Stimulated activated CD8-positive, alpha-beta memory T cell treated with anti-CD3 and anti-CD28 coated beads, Interleukin-12 subunit alpha, Interleukin-12 subunit beta, amount 100 ng/mL, for 4 hours (primary cell): ENCODE data around the gene EGFL7.
"Not testable (repeated sequence)": the region's sequence is repeated elsewhere in the genome, so short reads cannot be mapped to it uniquely, and the experiment has no call there.

ENCODE experiments used
- DNase-seq: peaks from one replicate; pipeline ENCODE4 v3.0.0-alpha.2; 2020; ENCODE audit warnings: low read depth

Gene EGFL7

DNA sequence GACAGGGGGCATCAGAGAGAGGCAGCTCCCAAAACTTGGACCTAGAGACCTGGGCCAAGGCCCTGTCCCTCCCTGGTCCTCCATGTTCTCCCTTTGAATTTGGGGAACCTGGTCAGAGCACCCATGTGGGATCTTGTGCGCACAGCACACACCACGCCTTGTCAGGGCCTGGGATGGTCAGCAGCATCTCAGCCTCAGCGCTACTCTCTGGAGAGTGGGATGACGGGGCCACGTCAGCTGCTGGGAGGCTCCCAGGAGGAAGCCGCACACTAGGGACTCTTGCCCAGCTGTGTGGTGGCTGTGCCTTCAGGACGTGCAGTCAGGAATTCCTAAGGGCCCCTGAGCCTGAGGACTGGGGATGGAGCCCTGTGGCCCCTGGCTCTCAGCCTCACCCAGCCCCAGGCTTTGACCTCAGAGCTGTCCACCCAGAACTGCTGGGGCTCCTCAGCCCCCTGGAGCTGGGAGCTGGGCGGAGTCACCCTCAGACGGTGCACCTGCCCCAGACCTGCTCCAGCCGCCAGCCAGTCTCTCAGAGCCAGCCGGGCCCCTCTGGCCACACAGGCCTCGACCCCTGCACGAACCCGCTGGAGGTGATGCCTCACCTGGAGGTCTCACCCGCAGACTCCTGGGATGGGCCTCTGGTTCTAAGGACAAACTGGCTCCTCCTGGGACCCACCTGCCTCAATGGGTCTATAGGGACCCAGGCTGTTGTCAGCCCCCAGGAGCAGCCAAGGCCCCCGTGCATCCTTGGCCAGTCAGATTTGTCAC is 38.3 kb upstream of the EGFL7 start:
- no peak for DNase-seq

DNA sequence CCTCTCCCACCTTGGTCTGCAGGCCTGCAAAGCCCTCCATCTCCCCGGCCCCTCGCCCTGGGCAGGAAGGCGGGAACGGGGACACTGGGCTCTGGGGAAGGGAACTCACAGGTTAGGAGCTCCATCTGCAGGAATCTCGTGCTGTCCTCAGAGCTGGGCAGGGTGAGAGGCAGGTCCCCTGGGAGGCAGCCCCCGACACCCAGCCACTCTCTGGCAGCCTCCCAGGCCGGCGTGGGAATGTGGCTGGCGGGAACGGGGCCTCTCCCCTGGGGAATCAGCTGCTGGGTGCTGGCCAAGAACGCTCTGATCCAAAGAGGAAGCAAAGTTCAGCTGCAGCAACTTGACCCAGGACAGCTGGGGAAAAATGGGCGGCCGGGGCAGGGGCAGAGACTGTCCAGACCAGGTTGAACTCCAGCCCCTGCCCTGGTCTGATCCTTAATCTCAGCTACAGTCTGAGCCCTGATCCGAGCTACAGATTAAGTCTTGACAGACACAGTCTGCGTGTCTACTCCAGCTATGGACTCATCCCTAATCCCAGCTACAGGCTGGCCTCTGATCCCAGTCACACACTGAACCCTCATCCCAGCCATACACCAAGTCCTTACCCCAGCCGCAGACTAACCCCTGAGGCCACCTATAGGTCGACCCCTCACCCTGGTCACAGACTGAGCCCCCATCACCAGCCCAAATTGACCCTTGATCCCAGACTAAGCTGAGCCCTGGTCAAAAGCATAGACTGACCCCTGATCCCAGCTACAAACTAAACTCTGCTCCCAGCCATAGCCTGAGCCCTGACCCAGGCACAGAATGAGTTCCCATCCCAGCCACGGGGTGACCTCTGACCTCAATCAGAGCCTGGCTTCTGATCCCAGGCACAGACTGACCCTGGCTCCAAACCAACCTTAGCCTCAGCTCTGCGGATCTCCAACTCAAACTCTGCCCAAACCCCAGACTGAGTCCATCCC is 37.3 kb upstream of the EGFL7 start:
- no peak for DNase-seq

DNA sequence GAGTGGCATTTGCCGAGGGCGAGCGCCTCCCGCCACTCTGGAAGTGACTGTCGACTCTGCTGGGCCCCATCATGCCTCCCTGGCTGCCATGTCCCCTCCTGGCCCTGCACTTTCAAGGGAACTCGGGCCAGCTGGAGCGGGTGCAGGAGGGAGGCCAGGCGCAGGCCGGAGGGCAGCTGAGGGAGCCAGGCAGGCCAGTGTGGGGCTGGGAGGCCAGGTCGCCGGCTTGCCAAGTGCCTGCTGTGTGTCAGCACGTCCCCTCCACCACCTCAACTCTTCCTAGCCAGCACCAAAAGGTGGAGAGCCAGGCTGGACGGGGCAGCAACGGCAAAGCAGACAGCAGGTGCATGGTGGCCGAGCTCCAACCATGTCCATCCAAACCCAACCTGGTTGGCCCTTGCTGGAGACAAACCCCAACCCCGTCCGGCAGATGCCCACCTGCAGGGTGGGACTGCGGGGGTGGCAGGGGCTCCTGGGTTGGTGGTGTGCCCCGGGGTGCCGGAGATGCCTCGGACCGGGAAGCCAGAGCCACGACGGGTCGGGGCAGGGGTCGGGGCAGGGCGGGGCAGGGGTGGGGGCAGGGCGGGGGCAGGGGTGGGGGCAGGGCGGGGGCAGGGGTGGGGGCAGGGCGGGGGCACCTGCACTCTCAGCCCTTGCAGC is 36.5 kb upstream of the EGFL7 start:
- no peak for DNase-seq

DNA sequence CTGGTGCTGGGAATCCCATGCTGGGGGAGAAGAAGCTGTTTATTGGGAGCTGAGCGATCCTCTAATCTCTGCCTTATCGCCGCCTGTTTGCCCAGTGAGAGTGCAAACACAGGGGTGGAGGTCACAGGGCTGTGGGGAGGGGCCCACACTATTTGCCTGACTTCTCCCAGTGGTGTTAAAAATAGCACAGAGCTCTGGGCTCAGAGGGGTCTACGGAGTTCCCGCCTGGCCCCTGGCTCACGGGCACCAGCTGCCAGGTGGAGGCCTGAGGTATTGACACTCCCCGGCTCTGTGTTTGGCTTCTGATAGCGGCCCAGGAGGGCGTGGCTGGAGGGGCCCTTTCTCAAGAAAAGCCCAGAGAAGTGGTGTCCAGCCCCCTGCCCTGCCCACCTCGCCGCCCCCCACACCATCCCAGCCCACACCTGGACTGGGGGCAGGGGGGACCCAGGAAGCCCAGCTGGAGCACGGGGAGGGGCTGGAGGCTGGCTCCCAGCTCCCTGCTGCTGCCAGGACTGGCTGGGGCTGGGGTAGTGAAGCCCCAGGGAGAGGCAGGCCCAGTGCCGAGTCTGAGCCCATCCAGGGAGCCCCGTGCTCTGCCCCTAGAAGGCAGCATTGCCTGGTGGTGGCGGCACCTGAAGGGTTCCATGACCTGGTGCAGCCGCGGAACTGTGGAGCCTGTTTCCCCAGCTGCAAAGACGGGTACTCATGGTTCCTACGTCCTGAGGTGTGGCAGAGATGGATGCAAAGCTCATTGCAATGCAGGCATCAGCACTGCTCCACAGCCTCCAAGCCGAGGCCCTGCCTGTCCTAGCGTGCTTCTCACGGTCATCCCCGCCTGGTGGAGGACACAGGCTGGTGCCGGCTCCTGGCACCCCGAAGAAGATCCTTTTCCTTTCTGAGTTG is 35.7 kb upstream of the EGFL7 start:
- no peak for DNase-seq

DNA sequence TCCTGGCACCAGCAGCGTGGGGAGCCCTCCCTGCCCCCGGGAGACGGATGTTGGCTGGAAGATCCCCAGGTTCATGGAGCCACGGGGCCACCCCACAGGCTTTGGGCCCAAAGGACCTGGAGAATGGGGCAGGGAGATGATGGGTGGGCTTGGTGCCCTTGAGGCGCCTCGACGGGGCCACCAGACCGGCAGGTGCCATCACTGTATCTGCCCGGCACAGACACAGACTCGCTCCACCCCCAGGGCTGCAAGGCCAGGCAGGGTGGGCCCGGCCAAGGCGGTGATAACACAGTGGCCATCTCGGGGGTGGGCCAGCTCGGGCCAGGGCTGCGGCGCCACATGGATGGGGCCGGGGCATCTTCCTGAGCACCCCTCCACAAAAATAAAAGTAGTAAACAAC is 35.0 kb upstream of the EGFL7 start:
- DNase-seq, result no peak

DNA sequence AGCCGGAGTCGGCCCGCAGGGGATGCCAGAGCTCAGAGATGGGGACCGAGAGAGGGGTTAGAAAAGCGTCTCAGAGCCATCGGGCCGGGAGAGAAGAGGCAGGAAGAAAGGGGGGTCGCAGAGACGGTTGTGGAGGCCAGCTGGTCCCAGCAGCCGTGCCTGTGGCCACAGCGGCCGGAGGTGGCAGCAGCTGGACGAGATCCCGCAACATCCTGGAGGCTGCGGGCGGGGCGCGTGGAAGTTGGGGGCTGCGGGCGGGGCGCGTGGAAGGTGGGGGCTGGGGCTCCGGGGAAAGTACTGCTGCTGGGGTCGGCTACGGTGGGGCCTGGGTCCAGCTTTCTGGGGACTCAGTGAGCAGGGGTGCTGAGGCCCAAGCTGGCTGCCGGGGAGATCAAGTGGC is 34.4 kb upstream of the EGFL7 start:
- no peak for DNase-seq

DNA sequence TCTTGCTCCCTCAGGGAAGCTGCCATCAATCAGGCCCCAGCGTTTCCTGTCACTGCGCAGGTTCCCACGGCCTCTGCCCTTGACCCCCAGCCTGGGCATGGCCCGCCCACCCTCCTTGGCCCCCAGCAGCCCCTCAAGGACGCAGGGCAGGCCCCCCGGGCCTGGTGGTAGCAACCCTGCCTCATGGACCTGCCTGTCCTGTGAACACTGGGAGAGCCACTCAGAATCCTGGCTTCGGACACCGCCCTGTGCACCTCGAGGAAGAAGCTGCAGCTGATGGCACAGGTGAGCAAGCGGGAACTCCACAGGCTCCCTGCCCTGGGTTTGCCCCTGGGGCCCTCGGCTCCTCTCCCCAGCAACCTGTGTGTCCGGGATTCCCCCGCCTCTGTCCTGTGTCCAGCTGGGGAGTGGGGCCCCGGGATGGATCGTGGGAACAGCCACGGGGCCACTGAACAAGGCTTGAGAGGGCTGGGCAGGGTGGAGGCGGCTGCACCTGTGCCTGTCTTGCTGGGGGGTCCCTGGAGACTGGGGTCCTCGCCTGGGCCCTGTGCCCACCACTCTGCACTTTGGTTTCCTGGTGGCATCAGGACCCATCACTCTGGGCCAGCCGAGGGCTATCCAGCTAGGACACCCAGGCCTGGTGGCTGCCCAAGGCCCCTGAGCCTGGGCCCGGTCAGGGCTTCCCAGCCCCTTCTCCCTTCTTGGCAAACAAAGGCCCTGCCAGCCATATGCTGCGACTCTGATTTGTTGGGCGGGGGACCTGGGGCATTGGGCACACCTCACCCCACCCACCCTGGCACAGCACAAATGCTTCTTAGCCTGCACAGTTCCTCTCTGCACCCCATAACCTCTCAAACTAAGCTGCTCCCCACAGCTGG is 33.5 kb upstream of the EGFL7 start:
- no peak for DNase-seq

DNA sequence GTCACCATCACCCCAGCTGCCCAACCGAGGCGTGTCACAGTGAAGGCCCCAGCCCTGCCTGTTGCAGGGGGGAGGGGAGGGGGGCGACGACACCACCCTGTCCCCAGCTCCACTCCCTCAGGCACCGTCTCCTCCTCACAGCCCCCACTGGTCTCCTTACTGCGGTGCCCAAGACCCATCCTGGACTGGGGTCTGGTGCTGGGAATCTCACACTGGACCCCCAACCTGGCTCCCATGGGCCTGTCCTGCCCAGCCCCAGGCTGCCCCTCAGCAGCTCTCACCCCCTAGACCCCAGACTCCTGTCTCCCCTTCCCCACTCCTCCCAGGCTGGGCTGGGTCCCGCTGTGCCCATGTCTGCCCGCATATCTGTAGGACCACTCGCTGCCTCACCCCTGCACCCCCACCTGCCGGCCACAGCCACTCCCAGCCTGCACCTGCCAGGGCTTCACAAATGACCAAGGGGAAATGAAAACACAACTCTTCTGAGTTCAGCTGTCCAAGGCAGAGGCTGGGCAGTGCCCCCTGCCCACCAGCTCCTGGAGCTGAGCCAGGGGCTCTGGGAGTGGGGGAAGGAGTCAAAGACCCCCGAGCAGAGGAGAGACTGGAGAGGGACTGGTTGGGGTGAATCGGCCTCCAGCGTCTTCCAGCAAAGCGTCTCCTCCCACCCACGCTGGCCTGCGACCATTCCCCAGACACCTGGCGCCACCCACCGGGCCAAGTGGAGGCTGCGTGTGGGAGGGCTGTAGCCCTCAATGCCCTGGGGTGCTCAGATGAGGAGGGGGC is 32.6 kb upstream of the EGFL7 start:
- DNase-seq, result peak; percentile 32

DNA sequence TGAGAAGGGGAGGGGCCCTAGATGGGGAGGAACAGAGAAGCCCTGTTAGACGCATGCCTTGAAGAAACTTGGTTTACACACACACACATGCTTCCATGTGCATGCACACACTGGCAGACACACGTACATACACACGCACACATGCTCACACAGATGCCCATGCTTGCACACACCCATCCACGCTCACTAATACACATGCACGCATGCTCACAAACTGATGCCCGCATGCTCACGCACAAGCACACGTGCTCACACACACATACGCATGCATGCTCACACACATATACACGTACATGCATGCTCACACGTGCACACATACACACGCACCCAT is 32.1 kb upstream of the EGFL7 start:
- no peak for DNase-seq

DNA sequence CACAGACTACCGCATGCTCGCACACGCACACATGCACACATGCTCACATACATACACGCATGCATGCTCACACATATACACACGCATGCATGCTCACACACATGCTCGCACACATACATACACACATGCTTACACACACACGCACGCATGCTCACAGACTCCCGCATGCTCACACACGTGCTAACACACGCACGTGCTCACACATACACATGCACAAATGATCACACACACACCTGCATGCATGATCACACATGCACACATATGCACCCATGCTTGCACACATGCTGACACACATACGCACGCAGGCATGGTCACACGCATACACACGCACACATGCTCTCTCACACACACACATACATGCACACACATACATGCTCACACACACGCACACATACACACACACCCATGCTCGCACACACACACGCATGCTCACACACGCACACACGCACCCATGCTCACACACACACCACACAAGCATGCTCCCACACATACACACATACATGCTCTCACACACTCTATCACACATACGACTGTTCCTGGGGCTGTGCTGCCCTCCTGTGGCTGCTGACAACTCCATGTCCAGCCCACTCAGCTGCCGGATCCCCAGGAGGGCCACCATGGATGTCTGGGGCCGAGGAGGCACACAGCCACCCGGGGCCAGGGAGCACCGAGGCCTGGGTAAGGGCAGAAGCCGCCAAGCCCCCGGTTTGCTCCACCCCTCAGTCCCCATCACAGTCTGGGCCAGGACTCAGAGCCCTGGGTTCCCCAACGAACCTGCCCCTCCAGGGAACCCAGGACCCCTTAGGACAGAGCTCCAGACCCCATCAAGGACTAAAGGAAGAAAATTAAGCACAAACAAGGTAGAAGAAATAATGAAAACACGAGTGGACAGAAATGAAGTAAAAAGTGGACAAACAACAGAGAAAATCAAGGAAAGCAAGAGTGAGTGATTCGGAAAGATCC is 31.4 kb upstream of the EGFL7 start:
- DNase-seq, result peak; percentile 49

DNA sequence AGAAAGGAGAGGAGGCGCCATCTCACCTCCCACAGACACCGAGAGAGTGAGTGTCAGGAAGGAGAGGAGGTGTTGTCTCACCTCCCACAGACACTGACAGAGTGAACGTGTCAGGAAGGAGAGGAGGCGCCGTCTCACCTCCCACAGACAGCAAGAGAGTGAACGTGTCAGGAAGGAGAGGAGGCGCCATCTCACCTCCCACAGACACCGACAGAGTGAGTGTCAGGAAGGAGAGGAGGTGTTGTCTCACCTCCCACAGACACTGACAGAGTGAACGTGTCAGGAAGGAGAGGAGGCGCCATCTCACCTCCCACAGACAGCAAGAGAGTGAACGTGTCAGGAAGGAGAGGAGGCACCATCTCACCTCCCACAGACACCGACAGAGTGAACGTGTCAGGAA is 30.6 kb upstream of the EGFL7 start:
- not testable (repeated sequence) for DNase-seq

DNA sequence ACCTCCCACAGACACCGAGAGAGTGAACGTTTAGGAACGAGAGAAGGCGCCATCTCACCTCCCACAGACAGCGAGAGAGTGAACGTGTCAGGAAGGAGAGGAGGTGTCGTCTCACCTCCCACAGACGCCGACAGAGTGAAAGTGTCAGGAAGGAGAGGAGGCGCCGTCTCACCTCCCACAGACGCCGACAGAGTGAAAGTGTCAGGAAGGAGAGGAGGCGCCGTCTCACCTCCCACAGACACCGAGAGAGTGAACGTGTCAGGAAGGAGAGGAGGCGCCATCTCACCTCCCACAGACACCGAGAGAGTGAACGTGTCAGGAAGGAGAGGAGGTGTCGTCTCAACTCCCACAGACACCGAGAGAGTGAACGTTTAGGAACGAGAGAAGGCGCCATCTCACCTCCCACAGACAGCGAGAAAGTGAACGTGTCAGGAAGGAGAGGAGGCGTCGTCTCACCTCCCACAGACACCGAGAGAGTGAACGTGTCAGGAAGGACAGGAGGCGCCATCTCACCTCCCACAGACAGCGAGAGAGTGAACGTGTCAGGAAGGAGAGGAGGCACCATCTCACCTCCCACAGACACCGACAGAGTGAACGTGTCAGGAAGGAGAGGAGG is 30.1 kb upstream of the EGFL7 start:
- DNase-seq, result not testable (repeated sequence)

DNA sequence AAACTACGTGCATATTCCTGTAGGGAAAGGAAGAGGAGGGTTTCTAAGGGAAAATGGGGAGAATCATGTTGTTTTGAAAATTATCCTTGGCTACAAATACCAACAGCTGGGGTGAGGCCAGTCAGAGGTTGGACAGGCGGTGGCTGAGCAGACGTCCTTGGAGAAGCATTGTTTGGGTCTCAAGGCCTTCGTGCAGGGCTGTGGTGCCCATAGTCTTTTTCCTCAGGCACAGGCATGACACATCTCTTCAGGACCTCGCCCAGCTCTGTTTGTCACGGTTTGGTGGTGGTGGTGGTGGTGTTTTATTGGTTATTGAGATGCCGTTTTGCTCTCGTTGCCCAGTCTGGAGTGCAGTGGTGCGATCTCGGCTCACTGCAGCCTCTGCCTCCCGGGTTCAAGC is 27.8 kb upstream of the EGFL7 start:
- no peak for DNase-seq

DNA sequence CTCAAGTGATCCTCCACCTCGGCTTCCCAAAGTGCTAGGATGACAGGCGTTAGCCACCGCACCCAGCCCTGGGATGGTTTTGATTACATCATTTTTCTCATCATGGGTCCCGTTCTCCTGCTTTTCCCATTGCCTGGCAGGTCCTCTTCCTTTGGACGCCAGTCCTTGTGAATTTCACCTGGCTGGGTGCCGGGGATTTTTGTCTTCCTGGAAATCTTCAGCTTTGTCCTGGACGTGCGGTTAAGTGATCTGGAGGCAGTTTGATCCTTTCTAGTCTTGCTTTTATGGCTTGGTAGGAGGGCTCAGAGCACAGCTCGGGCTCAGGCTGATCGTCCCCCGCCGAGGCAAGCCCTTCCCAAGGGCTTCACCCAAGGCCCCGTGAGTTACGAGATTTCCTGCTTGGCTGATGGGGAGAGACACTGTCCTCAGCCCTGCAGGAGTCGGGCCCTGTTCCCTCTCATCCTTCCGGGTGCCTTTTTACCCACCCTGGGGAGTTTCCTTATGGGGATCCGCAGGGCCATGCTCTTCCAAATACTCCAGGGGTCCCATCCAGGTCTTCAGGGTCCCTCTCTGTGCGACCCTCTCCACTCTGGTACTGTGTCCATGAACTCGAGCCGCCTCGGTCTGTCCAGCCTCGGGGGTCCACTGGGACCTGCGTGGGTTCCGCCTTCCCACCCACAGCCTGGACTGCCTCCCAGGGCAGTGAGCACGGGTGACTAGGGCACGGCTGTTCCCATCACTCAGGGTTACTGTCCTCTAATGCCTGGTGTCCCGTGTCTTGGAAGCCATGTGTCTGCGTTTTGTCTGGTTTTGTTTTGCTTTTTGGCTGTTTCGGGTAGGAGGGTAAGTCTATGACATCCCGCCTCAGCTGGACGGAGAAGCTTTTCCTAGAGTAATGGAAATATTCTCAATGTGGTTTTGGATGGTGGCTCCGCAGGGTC is 22.3 kb upstream of the EGFL7 start:
- no peak for DNase-seq

DNA sequence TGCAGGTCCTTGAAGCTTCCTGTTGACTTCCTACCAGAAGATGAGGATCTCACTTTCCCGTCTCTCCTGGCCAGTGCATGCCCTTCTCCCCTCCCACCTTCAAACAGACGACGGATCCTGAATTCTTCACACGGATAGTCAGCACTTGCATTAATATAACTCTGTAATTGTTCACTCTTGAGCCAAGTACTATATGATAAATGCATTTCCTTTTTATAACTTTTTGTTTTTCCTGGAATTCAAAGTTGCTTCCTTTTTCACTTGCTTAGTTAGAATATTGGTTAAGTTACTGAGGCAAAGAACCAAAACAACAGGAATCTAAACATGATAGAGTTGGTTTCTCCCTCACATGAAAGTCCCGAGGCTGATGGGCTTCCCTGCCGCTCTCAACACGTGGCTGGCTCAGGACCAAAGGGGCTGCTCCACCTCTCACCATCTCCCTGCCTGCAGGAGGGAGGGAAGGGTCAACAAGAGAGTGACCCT is 20.2 kb upstream of the EGFL7 start:
- no peak for DNase-seq

DNA sequence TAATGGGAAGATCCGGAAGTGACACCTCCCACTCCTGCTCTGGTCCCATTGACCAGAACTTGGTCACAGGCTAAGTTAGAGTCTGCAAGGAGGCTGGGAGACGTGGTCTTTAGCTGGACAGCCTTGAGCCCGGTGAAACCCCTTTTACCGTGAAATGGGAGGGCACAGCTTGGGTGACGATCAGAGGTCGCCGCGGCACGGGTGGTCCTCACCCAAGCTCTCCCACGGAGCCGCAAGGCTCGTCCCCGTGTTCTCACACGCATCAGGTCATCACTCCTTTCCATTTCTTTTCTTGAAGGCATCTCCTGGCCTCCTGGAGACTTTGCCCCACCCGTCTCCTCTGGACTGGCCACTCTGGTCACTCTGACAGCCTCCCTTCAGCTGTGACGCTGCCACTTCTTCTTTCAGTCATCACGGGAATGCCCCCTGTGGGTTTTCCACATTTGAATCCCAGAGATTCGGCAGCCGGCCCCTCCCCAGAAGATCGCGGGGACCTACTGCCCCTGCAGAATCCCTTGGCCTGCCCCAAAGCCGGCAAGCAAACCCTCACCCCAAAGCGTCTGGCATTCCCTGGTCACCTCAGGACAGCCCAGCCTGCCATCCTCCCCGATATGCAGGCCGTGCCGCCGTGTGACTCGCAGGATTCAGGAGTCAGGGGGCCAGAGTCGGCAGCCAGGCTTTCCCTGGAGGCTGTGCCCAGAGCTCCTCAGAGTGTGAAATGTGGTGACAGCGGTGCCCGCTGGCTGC is 18.9 kb upstream of the EGFL7 start:
- no peak for DNase-seq

DNA sequence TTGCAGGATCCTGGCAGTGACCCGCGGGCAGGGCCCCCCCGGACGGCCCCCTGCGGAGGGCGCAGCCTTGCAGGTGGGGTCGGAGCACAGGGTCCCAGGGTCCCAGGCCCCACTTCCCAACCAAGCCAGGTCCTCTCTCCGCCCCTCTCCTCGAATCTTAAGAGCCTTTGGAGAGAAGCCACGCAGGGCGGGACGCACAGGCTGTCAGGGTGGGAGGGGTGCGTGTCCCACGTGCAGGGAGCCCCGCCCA is 18.4 kb upstream of the EGFL7 start:
- DNase-seq, result no peak
